NCI-H187 treated with DMSO at 0.1 percent for 48 hours (cell line): ENCODE results near the gene ETV6.

Experiments used
- DNase-seq: peaks from one replicate; lab custom pipeline; 2025; lab: John Stamatoyannopoulos, UW

Gene ETV6

GRCh38 chr12:11859705-11860425, 210.4 kb downstream of the ETV6 start:
- DNase-seq, result no peak

DNA sequence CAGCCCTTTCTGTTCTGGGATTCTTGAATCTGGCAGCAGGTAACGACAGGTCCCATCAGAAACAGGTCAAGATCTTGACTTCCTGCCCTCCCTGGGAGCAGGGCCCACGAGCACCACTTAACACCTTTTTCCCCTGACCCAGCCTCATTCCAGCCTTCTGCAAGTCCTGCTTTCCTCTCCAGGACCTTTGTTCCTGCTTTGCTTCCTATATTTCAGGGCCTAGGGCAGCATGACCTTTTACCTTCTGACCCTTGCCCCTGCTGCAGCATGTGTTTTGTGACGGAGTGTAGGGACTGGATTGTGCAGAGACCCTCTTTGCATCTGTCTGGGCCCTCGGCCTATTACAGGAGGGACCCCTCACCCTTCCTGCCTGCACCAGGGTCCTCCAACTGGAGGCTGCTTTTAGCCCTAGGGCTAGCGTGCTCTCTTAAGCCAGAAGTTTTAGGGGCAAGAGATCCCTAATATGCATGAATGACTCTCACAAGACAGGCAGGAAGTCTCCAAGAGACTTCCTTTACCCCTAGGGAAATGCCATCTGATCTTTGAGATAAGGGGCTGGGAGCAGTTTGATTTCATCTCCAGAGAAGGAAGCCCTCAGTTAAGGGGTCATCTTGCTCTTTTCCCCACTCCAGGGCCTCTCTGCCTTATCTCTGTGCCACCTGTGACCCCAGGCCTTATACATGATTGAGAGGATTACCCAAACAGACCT, 211.8 kb downstream of the ETV6 start:
- DNase-seq, result no peak

DNA sequence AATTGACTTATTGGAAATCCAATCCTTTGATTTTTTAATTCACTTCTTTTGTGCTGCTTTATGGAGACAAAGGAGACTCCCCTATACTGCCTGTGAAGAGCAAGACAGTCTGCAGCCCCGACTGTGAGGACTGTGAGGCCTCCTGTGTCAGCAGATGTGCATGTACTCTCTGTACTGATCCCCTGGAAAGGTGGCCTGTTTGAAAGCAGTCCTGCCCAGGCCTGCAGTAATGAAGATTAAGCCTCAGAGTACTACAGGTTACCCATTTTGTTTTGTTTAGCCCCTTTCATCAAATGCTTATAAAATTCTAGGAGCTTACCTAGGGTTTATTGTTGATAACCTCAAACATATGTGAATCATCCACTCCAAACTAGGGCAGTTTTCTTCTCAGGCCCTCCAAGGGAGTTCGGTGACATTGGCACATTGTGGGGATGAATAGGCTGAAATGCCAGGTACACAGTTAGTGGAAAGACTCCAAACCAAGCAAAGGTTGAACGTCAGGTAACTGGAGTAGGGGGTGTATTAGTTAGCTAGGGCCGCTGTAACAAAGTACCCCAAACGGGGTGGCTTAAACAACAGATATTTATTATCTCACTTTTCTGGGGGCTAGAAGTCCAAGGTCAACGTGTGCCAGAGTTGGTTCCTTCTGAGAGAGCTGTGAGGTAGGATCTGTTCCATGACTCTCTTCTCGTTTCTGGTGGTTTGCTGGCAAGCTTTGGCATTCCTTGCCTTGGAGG, 212.6 kb downstream of the ETV6 start:
- no peak for DNase-seq

- no peak for DNase-seq
These were observed 213.3 kb downstream of the ETV6 start for GRCh38 chr12:11862798-11863197.

DNA sequence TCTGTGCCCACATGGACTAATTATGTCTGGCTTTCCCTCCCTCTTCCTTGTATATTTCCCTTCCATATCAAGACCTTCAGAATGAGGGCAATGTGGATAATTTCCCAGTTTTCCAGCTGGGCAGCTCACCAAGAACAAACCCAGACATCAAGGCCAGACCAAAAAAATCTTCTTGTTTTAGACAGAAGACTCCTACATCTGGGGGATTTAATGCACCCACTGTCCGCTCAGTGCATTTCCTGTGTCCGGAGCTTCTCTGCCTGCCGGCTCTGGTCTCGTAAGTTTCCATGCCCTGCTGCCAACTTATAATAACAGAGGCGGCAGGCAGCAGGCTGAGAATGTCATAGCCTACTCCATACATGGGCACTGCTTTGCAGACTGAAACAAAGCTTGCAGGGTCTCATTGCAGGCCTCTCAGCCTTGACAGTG, 214.0 kb downstream of the ETV6 start:
- no peak for DNase-seq

- DNase-seq, result no peak
These were observed 214.5 kb downstream of the ETV6 start for GRCh38 chr12:11863988-11864387.

DNA sequence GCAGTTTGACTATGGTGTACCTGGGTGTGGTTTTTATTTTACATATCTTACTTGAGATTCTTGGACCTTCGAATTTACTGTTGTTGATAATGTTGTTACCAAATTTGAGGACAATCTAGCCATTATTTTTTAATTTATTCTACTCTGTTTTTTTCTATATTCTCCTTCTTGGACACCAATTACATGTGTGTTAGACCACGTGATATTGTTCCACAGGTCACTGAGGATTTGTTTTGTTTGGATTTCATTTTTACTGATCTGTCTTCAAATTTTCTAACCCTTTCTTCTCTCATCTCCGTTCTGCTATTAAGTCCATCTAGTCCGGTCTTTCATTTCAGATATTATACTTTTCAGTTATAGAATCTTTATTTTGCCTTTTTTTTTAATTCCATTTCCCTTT, 216.3 kb downstream of the ETV6 start:
- DNase-seq, result no peak

- no peak for DNase-seq
These were observed 218.6 kb downstream of the ETV6 start for GRCh38 chr12:11868027-11868426.

DNA sequence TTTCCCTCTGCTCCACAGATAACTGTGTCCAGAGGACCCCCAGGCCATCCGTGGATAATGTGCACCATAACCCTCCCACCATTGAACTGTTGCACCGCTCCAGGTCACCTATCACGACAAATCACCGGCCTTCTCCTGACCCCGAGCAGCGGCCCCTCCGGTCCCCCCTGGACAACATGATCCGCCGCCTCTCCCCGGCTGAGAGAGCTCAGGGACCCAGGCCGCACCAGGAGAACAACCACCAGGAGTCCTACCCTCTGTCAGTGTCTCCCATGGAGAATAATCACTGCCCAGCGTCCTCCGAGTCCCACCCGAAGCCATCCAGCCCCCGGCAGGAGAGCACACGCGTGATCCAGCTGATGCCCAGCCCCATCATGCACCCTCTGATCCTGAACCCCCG, 219.9 kb downstream of the ETV6 start:
- DNase-seq, result no peak

GRCh38 chr12:11870041-11870451, 220.6 kb downstream of the ETV6 start:
- no peak for DNase-seq

GRCh38 chr12:11872055-11872454, 222.6 kb downstream of the ETV6 start:
- DNase-seq, result no peak

- DNase-seq, result no peak
These were observed 226.0 kb downstream of the ETV6 start for GRCh38 chr12:11875414-11875935.

DNA sequence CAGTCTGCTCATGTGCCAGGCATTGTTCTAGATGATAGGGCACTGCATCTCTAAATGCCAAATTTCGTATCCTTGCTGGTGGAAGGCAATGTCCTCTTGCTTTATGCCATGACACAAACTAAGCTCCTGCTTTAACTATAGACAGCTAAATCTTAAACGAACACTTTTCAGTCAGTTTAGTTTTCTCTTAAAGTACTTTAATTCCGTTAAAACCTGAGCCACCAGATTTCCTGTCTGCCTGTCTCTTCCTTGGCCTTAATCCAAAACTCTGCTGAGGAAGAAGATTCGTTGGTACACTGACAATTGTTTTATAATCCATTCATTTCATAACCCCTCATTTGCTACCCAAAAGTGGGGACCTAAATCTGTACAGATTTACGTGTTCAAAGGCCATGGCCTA, 226.8 kb downstream of the ETV6 start:
- no peak for DNase-seq

- DNase-seq, result no peak
These were observed 227.8 kb downstream of the ETV6 start for GRCh38 chr12:11877102-11877826.

DNA sequence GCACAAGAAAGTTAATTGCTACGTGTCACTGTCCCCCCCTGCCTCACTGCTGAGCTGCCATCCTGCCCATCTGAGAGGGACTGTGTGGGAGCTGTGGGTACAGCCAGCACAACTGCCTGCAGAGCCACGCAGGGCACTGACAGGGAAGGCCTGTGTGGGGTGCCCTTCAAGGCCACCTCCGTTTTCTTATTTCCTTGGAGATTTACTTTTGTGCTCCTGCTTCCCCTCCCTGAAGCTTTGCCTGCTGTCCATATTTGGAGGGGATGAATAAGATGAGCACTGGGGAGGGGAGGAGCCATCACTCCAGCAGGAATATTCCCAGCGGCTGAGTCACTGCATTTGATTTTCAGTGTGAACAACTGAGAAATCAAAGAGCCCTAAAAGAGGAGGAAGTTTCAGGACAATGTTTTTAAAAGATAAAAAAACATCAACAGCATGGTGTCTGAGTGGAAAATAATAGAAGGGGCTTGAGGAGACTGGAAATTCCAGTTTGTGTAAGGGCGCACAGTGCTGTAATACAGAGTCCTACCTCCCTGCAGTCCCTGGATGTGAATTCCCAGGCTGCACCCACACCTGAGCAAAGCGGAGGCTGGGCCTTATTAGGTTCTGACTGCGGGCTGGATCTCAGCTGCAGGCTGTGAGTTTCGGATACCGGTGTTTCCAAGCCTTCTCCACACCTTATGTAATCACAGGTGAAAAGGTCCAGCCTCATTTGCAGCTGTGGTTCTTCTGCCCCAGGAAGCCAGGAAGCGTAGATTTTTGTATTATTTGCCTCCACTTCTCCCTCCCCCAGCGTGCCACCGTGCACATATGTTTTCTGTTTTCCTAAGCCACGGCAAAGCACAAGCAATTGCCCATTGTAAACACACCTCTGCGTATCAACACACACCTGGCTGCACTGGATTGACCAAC, 228.7 kb downstream of the ETV6 start:
- no peak for DNase-seq

DNA sequence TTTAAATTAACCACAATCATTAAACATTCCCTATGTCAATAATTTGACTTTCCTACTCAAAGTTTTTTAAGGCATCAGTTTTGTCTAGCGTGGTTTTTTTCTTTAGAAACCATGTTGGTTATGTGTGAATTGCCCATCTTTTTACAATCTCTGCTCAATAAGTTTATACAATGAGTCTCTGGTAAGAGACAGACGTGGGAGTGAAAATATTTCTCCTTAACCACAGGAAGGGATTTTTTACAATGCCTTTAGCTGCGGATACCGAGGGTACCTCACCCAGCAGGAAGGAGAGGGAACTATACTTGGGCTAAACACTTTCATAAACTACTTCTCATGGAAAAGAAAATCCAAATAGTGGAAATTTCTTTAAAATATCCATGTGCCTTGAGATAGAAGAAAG, 229.8 kb downstream of the ETV6 start:
- no peak for DNase-seq

- DNase-seq, result no peak
These were observed 230.9 kb downstream of the ETV6 start for GRCh38 chr12:11880381-11880780.

DNA sequence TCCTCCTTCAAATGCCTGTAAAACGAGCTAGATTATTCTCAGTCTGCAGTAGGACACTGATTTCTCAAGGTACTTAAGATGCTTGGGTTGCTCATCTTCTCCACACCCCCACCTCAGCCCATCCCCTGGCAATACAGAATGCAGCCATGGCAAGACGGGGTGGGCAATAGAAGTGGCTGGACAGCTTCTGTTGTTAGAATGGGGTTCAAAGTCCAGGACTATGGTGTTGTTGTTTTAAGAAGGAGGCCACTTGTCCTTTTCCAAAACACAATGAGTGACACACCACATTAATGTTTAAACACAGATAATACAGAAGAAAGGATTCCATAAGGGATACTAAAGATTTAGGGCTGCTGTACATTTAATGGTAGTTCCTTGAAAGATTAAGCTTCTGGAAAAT, 232.4 kb downstream of the ETV6 start:
- no peak for DNase-seq

DNA sequence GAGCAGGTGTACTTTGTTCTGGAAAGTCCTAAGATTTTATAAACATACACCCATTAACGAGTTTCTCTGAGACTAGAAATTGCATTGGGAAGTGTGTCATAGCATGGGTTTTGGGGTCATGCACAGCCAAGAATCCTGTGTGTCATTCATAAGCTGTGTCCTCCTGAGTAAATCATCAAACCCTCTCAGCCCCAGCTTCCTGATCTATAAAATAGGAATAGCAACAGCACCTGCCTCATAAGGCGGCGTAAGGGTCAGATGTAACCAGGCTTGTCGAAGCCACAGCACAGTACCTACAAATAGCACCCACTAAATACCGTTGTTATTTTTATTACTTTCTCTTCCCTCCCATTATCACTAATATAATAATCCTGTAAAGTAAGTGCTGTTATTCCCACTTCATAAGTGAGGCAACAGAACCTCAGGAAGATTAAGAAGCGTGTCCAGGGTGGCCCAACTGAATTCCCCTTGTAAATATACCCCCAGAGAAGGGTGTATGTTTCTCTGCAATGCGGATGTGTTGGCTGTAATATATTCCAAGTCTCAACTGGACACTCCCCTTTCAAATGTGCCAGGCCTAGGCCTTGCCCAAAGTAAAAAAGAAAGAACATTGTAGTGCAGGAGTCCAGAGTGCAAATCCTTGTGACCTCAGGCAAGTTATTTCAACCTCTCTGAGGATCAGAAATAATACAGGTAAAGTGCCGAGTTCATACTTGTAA, 233.0 kb downstream of the ETV6 start:
- no peak for DNase-seq

GRCh38 chr12:11884116-11884515, 234.6 kb downstream of the ETV6 start:
- DNase-seq, result no peak
